GM19397 (cell line): ENCODE results near the gene PJA2.
"Not testable (repeated sequence)": the region's sequence is repeated elsewhere in the genome, so short reads cannot be mapped to it uniquely, and the experiment has no call there.

ENCODE experiments used
- ATAC-seq: cut with Tn5 transposase; IDR thresholded peaks from one replicate; pipeline ENCODE4 v1.9.1; 2021; ENCODE audit warnings: mild to moderate bottlenecking, moderate library complexity; ENCODE audit not compliant: unreplicated experiment

PJA2 gene

DNA sequence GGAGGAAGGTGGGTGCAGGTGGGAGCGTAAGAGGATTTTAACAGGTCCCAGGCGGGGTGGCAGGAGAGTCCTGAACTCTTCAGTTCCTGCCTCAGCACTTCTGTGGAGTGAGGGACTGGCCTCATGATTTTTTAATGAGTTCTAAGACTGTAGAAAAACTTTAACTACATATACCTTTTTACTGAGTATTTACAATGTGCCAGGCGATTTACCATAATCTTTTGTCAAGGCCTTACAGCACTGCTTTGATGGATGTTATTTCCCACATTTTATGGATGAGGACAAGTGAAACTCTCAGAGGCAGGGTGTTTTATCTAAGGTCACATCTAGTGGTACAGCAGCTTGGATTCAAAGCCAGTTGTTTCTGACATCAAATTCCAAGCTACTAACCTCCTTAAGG lies 99.5 kb downstream of the PJA2 start:
- no peak for ATAC-seq

DNA sequence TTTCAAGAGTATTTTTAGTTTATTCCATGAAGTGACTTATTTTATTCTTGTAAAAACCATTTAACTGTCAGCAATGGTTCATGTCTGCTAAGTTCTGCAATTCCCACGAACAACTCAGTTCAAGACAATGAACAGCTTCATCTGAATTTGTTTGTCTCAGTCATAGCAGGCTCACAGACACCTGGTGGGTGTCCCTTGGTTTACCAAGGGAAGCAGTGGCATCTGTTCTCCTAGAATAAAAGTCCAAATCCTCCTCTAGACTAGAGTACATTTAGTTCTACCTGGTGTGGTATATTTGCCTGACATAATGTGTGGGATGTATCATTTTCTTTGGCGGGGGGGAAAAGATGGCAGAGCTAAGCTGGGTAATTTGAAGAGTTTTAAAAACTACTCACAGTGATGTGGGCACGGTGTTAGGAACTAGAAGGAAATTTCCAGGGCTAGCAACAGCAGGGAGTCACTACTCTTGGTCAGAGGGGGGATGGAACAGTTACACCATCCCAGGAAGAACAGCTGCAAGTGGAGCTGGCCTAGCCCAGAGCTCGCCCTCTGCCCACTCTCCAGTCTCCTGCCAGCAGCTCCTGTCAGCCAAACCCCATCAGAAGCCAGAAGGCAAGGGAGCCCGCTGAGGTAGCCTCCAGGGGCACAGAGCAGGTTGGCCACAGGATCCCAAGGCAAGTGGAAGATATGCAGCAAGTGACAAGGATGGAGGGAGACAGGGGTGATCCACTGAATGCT lies 100.3 kb downstream of the PJA2 start:
- ATAC-seq: no peak

DNA sequence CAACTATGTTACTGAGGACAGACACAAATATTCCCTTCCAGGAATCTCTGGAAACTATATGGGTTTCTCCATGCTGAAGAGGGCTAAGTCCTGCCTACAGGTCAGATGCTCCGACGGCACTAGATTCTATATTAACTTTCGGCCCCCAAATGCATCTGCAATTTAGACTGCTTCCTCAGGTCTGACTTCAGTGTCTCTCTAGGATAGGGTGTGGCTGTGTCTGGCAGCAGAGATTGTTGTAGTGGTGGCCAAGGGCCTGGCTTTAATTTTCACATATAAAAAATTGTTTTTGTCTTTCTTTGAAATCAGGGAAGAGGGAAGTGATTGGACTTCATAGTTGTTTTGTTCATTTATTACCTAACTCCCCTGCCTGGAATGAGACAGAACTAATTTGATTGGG lies 101.8 kb downstream of the PJA2 start:
- no peak for ATAC-seq

DNA sequence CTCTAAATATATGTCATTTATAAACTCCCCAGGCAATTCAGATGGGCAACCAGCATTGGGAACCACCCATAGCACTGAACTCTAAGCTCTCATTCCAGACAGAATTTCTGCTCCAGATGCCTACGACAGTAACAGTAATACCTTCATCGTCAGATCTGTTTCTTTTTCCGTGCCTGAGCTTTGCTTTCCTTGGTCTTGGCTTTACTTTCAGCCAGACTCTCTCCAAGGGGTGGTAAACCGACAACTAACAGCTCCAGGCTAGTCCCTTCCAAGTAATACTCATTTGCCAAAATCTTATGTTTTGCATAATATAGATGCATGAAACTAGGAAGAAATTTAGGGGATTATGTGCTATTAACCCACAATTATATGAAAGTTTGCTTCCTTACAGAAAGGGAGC lies 102.3 kb downstream of the PJA2 start:
- ATAC-seq: no peak

DNA sequence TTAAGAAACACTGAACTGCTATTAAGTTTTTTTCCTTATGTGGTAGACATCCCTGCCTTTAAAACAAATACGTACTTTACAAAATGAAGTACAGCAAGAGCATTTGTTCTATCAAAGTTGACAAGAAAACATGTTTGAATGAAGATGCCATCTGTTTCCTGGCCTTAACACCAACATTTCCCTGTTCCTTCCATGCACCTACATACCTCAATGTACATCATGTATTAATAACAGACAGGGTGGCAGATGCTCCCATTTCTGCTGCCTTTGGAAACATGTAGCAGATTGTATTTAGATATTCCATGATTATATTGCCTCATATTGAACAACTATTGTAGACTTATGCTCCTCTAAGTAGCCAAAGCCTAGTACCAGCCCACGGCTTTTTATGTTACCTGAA lies 104.4 kb downstream of the PJA2 start:
- no peak for ATAC-seq

DNA sequence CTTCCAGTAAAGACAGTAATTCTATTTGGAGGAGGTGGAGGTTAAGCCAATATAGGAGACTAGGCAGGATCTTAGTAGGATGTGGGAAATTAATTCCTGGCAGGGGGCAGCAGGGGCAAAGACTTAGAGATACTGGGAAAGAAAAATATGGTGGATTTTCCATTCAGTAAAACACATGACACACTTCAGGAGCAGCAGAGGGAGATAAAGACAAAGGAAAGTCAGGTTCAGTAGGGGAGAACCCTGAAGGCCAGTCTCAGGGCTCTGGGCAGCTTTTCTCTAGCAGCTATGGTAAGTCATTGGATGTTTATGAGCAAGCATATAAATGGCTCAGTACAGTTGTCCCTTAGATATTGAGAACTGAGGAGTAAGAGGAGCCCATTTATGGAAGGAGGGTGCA lies 105.5 kb downstream of the PJA2 start:
- ATAC-seq: no peak

DNA sequence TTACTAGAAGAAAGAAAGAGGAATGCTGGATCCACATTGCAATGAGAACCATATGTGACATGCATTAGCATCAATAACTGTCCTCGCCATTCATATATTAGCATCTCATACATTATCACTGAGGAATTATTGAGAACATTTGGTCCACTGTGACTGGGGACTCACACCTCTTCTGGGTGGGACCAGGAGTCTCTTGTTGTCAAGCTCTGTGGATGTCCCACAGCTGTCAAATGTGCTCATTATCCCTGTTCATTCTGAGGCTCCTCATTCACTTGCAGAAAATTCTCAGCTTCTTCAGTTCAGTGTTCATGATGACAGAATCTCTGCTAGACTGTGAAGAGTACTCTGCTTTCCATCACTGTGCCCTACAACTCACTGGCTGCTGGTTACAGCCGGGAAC lies 109.4 kb downstream of the PJA2 start:
- ATAC-seq: no peak

DNA sequence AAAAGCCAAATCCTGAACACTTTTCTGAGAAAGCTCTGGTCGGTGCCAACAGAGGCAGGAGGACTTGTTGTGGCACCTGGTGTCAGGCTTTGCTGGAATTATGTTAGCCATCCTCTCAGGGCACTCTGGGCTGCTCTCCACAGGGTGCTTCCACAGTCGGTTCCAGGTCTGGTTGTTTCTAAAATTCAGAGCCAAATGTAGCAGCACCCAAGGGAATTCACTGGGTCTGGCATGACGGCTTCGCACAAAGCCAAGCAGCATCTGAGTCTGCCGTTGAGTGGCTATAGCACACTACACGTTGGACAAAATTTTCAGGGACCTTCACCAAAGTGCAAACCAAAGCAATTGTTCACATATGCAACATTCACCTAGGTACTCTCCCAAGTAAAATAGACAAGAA lies 110.2 kb downstream of the PJA2 start:
- no peak for ATAC-seq

DNA sequence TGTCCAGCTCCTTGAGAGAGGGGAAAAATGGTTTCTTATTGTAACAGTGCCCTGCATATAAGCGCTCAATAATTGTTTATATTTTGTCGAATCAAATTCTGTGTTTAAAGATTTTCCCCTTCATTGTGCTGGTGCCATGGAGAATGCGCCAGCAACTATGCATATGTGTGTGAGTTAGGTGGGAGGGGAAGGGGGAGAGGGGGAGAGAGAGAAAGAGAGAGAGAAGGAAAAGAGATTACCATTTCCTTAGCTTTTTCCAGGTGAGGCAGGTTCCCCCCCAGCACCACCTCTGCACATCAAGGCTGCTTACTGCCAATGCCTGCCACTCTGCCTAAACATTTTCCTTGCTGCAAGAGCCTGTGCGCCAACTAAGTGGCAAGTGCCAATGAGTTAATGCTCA lies 111.0 kb downstream of the PJA2 start:
- ATAC-seq: no peak

DNA sequence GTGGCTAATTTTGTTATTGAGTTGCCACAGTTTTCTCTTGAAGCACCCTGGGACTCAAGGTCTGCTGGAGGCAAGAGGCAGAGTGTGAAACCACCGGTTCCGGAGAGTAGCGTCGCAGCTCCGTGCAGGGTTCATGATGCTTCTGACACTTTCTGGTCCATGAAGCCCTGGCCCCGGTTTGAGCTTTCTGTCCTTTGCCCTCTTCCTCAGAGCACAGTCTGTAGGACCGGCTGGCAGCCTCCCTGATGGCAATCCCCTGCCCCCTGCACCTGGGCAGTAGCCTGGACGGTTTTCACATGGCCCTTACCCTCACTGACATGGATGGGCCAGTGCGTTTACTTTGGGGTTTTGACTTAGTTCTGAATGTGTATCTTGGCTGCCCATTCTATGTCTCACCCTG lies 111.9 kb downstream of the PJA2 start:
- no peak for ATAC-seq

DNA sequence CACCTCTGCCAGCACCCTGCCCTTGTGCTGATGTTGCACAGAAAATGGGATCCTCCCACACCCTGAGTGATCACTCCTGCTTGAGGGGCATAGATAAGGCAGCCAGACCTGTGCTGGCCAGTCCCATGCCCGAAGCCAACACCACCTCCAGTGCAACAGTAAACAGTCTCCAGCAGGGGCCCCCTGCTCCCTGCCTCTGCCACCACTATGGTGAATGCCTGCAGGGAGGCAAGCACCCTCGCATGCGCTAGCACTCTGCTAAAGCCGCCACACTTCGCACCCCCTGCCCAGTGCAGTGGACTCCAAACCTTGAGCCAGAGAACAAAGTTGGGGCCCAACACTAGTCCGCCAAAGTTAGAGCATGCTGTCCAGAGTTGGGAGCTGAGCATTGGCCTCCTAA lies 118.7 kb downstream of the PJA2 start:
- ATAC-seq: no peak

DNA sequence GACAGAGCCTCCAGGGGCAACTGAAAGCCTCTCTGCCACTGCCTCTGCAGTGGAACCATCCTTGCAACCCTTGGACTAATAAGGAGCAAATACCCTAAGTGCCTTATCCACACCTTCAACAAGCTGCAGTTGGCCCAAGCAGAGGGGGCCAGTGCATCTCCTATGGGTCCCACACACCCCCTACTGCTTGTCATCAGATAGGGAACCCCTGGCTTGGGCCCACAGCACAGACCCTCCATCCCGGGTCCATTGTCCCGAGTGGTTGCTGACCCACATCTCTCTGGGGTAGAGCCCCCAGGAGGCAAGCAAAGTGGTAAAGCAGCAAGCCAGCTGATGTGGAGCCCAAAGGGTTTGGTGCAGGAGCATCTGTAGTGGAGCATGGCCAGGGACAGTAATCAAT lies 119.5 kb downstream of the PJA2 start:
- no peak for ATAC-seq

DNA sequence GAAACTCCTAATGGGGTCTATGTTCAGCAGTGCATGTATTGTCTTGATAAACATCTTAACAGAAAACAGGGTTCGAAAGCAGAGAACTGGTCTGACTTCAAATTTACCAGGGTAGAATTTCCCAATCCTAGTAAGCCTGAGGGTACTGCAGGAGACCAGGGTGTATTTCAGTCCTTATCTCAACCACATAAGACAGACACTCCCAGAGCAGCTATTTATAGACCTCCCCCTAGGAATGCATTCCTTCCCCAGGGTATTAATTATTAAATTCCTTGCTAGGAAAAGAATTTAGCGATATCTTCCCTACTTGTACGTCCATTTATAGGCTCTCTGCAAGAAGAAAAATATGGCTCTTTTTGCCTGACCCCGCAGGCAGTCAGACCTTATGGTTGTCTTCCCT lies 123.1 kb downstream of the PJA2 start:
- ATAC-seq: not testable (repeated sequence)
